Stimulated activated CD8-positive, alpha-beta memory T cell treated with anti-CD3 and anti-CD28 coated beads, Interleukin-15, amount 100 ng/mL, for 4 hours (primary cell): Measurements from ENCODE around the gene KRTAP10-2.

Experiments used
- DNase-seq, 2 donors: peaks; one replicate each; pipeline ENCODE4 v3.0.0-alpha.2; 2020; ENCODE audit warnings: low read depth in 2 of 2

The KRTAP10-2 gene

DNA sequence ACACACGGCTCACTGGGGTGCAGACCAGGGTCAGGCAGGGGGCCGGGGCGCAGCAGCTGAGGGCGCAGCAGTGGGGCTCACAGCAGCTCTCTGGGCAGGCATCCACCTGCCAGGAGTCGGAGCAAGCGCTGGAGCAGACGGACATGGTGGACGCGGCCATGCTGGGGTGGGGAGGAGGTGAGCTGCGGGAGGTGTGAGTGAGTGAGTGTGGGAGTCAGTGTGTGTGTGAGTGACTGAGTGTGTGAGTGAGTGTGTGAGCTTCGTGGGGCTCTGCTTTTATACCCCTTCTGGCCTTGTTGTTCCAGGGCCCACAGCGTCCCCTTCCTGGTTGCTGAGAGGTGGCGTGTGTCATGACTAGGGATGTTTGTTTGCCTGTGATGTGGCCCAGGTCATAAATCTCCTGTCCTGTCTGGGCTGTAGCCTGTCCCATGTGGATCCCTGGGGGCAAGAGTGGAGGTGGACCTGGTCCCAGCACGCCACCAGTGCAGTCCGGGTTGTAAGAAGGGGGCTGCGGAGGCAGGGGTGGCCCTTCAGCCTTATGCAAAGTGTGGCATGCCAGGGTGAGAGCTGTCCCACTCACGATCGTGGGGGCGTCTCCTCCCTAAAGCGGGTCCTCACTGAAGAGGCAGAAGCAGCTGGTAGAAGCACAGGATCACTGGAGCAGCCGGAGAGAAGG is 11.2 kb downstream of the KRTAP10-2 start, which contains the start of gene KRTAP10-1:
TSS of gene KRTAP10-1 (minus strand) at position 205 of the 676 bp plus-strand sequence. CDS start at position 160, 45 bp downstream.
- DNase-seq = no peak

DNA sequence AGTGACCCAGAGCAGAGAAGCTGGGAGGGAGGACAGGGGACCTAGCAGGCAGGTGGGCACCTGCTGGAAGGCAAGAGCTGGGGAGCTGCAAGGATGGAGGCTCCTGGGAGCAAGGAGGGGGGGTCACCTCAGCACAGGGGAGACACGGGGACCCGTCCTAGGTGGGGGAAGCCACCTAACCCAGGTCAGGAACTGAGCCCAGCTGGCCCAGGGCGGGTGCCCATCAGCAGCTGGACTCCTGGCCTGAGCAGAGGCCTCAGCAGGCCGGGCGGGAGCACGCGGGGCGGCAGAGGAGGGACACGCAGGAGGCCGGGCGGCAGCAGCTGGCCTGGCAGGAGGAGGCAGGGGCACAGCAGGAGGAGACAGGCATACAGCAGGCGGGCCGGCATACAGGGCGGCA is 12.3 kb downstream of the KRTAP10-2 start:
- no peak for DNase-seq

GRCh38 chr21:44537930-44538911 is 13.1 kb downstream of the KRTAP10-2 start:
- no peak for DNase-seq

GRCh38 chr21:44535963-44536362 is 15.3 kb downstream of the KRTAP10-2 start:
- no peak for DNase-seq

DNA sequence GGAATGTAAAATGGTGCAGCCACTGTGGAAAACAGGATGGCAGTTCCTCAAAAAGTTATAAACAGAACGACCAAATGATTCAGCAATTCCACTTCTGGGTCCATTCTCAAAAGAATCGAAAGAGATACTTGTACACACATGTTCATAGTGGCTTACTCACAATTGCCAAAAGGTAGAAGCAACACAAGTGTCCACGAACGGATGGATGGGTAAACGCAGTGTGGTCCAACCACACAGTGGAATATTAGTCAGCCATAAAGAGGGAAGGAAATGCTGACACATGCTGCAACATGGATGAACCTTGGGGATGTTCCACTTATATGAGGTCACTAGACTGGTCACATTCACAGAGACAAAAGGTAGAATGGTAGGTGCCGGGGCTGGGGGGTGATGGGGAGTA is 16.6 kb downstream of the KRTAP10-2 start:
- no peak for DNase-seq

DNA sequence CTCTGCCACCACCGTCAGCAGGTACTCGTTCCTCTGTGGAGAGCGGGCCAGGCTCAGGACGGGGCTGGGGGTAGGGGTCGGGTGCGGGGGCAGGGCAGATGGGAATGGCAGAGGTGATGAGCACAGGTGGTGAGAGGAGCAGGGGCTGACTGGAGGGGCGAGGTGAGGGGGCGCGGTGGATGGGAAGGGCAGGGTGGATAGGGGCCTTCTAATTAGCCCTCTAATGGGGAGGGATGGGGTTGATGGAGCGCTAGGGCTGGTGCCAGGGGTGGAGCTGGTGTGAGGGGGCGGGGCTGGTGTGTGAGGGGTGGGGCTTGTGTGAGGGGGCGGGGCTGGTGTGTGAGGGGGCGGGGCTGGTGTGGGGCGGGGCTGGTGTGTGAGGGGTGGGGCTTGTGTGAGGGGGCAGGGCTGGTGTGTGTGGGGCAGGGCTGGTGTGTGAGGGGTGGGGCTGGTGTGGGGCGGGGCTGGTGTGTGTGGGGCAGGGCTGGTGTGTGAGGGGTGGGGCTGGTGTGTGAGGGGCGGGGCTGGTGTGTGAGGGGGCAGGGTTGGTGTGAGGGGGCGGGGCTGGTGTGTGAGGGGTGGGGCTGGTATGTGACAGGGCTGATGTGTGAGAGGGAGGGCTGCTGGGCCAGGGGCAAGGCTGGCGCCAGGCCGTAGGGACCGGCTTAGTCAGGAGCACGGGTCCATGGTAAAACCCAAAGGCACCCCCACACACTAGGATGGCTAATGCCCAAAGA is 17.2 kb downstream of the KRTAP10-2 start:
- DNase-seq = no peak

DNA sequence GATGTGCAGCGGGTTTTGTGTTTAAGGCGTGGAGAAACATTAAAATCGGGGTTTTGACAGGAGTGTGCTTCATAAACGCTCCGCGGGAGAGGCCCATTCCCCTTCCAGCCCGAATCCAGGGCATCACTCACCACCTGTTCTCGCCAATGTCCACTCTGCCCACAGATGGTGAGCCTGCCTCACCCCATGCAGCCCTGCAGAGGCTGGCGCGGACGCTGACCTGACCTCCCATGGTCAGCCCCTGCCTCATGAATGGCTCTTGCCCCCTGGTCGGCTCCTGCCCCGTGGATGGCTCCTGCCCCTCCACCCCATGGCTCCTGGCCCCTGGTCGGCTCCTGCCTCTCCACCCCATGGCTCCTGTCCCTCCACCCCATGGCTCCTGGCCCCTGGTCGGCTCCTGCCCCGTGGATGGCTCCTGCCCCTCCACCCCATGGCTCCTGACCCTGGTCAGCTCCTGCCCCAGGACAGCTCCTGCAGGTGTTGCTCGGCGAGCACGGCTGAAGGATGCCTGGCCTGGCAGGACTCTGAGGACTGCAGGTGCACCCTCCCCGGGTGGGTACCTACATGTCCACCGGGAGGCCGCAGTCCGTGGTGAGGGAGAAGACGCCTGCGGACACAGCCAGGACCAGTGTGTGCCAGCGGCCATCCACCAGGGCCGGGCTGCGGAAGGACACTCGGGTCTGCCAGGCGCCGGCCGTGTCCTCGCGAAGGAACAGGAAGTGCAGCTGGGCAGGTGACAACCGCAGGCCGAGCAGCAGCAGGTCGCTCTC is 18.0 kb downstream of the KRTAP10-2 start:
- no peak for DNase-seq

- DNase-seq = no peak
Measured at GRCh38 chr21:44532712-44533111, 18.6 kb downstream of the KRTAP10-2 start.

GRCh38 chr21:44531606-44532564 is 19.4 kb downstream of the KRTAP10-2 start:
- DNase-seq = no peak

DNA sequence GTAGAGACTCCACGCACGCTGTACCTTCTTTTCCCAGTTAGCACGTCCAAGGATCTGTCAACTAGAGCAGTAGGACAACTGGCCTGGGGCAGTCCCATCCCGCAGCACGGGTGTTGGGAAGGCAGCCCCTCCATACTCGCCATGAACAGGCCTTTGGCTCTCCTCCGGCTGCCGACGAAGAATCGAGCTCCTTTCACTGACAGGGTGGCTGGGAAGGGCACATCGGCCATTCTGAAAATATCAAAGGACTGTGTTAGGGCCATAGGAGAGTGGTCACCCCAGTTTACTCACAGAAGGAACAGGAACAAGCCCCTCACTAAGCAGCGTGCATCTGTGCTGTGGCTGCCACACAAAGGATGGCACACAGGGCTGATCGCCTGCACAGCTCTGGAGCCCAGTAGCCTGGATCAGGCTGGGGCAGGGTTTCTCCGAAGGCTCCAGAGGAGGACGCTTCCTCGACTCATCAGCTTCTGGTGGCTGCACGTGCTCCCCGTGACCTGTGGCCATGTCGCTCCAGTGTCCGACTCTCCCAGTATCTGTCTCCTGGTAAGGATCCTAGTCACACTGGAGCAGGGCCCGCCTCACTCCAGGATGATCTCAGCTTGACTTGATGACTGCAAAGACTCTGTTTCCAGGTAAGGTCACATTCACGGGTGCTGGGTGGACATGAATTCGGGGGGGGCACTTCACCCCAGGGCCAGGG is 20.3 kb downstream of the KRTAP10-2 start:
- DNase-seq = no peak

GRCh38 chr21:44530221-44530902 is 20.9 kb downstream of the KRTAP10-2 start:
- no peak for DNase-seq

DNA sequence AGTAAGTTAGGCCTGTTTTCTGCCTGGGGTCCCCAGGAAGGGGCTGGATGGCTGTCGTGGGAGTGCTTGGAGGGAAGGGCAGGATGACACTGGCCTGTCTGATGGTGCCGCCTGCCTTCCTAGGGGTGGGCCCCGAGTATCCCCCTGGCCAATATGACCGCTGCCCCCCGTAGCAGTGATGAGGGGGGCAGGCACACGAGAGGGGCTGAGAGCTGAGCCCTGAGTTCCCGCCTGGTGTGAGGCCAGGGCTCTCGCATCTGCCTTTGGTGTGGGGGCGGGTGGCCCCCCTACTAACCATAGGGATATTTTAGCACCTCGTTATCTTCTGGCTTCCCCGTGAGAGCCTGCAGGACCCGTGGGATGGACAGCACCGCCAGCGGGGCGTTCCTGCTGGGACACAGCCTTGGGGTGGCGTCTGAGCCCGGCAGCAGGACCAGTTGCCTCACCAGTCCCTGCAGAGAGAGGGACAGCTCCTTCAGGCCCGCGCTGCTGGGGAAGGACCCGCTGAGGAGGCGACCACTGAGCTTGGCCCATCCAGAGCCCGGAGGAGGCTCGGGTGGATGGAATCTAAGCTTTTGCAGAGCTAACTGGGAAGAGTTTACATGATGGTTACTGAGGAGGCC is 21.7 kb downstream of the KRTAP10-2 start:
- DNase-seq = no peak

GRCh38 chr21:44529011-44529421 is 22.3 kb downstream of the KRTAP10-2 start:
- DNase-seq = no peak

GRCh38 chr21:44528634-44528995 is 22.7 kb downstream of the KRTAP10-2 start:
- DNase-seq = no peak

GRCh38 chr21:44527983-44528633 is 23.2 kb downstream of the KRTAP10-2 start:
- DNase-seq = no peak

DNA sequence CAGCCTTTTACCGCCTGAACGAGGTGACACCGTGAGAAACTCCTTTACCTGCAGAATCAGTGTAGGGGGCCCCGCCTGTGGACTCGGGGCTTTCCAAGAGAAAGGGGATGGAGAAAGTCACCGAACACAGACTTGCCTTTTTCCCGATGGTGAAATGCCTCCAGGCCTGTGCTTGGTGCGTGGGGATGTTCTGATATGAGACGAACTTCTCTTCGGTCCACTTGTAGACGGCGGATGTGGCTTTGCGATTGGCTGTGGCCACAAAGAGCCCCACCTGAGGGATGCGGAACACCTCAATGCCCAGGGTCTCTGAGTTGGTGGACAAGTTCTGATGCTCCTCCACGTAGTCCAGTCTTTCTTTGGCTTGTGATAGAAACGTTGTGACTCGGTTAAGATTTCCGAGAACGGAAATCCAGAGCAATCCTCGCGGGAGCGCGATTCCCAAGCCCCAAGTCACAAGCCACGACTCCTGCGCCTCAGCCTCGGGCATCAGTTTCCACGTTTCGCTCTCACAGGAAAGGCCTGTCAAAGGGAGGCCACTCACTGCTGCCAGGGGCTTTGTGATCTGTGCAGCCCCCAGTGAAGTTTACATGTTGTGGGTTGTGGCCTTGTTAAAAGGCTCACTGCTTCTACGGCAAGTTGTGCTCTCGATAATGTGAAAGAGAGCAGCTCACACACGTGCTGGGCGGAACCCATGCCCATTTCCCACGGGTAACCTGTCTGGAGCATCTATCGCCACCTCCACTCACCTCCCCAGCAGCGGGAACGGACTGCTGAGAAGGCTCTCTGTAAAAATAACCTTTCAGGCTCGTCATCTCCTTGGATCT is 23.9 kb downstream of the KRTAP10-2 start:
- no peak for DNase-seq
